ENCODE measurements around the gene LRP1.

LRP1 gene

DNA sequence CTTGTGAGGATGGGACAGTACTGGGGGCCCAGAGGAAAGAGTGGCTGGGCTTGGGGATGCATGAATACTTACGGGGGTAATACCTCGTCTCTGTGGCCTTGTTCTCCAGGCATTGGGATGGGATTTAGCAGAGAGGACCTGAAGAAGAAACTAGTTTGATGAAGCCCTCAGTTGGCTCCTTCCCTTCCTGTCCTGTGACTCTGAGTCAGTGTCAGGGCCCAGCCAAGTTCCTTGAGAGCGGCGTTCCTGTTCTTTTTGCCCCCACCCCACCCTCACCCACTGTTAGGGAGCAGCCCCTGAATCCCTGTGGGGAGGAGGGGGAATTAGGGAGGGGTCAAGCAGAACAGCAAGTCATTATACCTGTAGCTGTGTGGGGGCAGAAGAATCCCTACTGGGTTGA is 24.4 kb downstream of the LRP1 start:
- POLR2A ChIA-PET, result no interaction called here
- no peak for TF ChIP-seq TARDBP (IDR thresholded peaks at IDR 0.05)
- TF ChIP-seq NFRKB (IDR thresholded peaks at IDR 0.05), result no peak
- TF ChIP-seq FOXM1 (IDR thresholded peaks at IDR 0.05; ENCODE audit: borderline replicate concordance), result no peak
- TF ChIP-seq SUZ12 (IDR thresholded peaks at IDR 0.05), result no peak
- TF ChIP-seq, protein P1, sequence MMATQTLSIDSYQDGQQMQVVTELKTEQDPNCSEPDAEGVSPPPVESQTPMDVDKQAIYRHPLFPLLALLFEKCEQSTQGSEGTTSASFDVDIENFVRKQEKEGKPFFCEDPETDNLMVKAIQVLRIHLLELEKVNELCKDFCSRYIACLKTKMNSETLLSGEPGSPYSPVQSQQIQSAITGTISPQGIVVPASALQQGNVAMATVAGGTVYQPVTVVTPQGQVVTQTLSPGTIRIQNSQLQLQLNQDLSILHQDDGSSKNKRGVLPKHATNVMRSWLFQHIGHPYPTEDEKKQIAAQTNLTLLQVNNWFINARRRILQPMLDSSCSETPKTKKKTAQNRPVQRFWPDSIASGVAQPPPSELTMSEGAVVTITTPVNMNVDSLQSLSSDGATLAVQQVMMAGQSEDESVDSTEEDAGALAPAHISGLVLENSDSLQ (IDR thresholded peaks at IDR 0.05), result no peak
- TF ChIP-seq LEF1 (IDR thresholded peaks at IDR 0.05; ENCODE audit: borderline replicate concordance), result no peak
- no peak for TF ChIP-seq FOXA1 (IDR thresholded peaks at IDR 0.05)
- TF ChIP-seq HDGF (IDR thresholded peaks at IDR 0.05; ENCODE audit: borderline replicate concordance), result no peak
- TF ChIP-seq ELF4 (IDR thresholded peaks at IDR 0.05), result no peak
- DNase-seq (ENCODE audit: extremely low spot score), result no peak
- CTCF ChIA-PET, result interaction anchor here (0.6 kb wide), 1 partner anchor 155 kb away, joined by 3 read pairs; no protein-coding TSS in a partner anchor

DNA sequence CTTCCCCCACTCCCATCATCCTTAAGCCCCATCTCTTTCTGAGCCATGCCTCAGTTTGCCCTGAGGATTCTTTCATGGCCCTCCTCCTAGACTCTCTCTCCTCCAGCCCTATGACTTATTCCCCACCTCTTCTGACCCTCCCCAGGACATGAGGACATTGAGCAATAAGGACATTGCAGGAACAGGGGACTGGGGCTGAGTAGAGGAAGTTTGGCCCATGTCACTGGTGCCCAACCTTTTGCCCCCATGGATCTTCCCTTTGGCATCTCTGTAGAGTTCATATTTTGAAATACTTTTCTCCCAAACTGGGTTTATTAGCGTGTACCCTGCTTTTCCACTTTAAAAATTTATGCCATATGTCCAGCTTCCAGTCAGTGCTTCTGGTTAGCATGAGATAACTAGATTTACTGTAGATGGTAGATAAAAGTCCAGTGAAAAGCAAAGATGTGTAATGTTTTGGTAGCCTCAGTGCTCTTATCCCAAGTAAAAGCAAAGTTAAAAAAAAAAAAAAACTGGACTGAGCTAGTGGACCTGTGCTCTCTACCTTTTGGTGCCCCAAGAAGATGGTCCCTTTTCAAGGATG is 25.2 kb downstream of the LRP1 start:
- no peak for DNase-seq (ENCODE audit: extremely low spot score)
- TF ChIP-seq HDGF (IDR thresholded peaks at IDR 0.05; ENCODE audit: borderline replicate concordance), result no peak
- TF ChIP-seq SP1 (IDR thresholded peaks at IDR 0.05), result no peak
- no peak for TF ChIP-seq ELF4 (IDR thresholded peaks at IDR 0.05)
- TF ChIP-seq CTBP1 (IDR thresholded peaks at IDR 0.05; ENCODE audit: borderline replicate concordance), result no peak
- CTCF ChIA-PET, result interaction anchor here (0.6 kb wide), 1 partner anchor 31 kb away, joined by 4 read pairs; no protein-coding TSS in a partner anchor
- POLR2A ChIA-PET, result no interaction called here

DNA sequence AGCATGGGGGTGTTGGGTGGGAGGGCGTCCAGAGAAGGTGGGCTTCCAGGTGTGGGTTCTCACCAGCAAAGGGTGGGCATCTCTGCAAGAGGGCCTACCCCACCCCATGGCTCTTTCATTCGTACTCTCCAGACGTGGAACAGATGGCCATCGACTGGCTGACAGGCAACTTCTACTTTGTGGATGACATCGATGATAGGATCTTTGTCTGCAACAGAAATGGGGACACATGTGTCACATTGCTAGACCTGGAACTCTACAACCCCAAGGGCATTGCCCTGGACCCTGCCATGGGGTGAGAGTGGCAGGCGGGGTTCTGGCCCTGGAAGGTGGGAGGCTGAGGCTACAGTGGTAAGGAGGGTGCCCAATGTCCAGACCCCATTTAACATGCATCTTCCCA is 25.8 kb downstream of the LRP1 start:
- ChIA-PET CTCF (interaction anchor here (0.6 kb wide), 1 partner anchor 30 kb away, joined by 4 read pairs; no protein-coding TSS in a partner anchor), POLR2A (no interaction called here)
- TF ChIP-seq ZNF384 (IDR thresholded peaks at IDR 0.05) (no peak), ARNT (IDR thresholded peaks at IDR 0.05) (no peak), TARDBP (IDR thresholded peaks at IDR 0.05) (no peak), FOXK2 (IDR thresholded peaks at IDR 0.05) (no peak), CTBP1 (IDR thresholded peaks at IDR 0.05; ENCODE audit: borderline replicate concordance) (no peak), BHLHE40 (IDR thresholded peaks at IDR 0.05; ENCODE audit: borderline replicate concordance) (no peak), HDGF (IDR thresholded peaks at IDR 0.05; ENCODE audit: borderline replicate concordance) (no peak), FOXA1 (IDR thresholded peaks at IDR 0.05) (no peak), FOXM1 (IDR thresholded peaks at IDR 0.05; ENCODE audit: borderline replicate concordance) (no peak)
- DNase-seq (ENCODE audit: extremely low spot score), result no peak

DNA sequence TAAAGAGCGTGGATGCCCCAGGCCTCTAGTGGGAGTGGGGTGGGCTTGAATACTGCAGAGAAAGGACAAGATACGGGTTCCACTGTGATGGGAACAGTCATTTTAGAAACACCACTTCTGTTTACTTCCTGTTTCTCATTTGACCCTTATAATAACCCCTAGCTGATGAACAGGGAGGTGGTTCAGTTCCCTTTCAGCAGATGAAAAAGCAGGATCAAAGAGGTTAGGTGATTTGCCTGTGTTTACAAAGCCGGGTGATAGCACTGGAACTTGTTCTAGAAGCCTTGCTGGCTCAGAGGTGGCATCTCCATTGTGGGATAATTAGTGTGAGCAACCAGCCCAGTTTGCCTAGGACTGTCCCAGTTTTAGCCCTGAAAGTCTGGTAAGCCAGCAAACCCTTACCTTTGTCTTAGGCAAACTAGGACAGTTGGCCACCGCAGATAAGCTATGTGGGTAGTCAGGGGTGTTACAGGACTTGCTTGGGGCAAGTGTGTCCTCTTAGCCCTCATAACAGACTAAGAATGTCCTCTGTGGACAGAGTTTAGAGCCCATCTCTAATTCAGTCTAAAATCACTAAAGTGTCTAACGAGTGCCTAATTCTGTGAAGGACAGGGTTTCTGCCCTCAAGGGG is 26.6 kb downstream of the LRP1 start:
- DNase-seq (ENCODE audit: extremely low spot score), result no peak
- CTCF ChIA-PET, result no interaction called here
- POLR2A ChIA-PET, result interaction anchor here (0.6 kb wide), 1 partner anchor 17 kb away, joined by 3 read pairs; no protein-coding TSS in a partner anchor
- TF ChIP-seq FOXK2 (IDR thresholded peaks at IDR 0.05), result no peak
- no peak for TF ChIP-seq SP1 (IDR thresholded peaks at IDR 0.05)
- no peak for TF ChIP-seq NFRKB (IDR thresholded peaks at IDR 0.05)
- TF ChIP-seq, protein P1 (IDR thresholded peaks at IDR 0.05), result no peak
- TF ChIP-seq CTBP1 (IDR thresholded peaks at IDR 0.05; ENCODE audit: borderline replicate concordance), result no peak
- TF ChIP-seq LEF1 (IDR thresholded peaks at IDR 0.05; ENCODE audit: borderline replicate concordance), result no peak
- TF ChIP-seq ARNT (IDR thresholded peaks at IDR 0.05), result no peak
- TF ChIP-seq TARDBP (IDR thresholded peaks at IDR 0.05), result no peak
- no peak for TF ChIP-seq FOXA1 (IDR thresholded peaks at IDR 0.05)
- TF ChIP-seq L3MBTL2 (conservative IDR thresholded peaks at IDR 0.05), result no peak
- TF ChIP-seq FOXM1 (IDR thresholded peaks at IDR 0.05; ENCODE audit: borderline replicate concordance), result no peak

DNA sequence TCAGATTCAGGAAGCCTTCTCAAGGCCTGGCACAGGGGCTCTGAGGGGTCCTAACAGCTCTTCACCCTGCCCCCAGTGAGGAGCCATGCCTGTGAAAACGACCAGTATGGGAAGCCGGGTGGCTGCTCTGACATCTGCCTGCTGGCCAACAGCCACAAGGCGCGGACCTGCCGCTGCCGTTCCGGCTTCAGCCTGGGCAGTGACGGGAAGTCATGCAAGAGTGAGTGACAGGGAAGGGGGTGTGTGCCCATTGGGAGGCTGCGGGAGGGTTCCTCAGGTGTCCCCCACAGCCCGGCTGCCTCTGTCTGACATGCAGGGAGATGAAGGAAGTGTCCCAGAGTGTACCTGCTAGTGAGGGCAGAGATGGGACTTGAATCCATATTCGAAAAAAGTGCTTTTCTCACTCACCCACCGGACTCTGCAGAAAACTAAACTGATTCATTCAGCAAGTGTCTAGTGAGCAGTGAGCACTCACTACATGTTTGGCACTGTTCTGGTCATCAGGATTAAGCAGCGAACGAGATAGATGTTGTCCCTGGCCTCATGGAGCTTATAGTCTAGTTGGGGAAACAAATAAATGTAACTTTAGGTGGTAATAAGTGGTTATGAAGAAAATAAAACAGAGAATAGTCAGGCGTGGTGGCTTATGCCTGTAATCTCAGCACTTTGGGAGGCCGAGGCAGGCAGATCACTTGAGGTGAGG is 28.6 kb downstream of the LRP1 start:
- no peak for TF ChIP-seq CTBP1 (IDR thresholded peaks at IDR 0.05; ENCODE audit: borderline replicate concordance)
- TF ChIP-seq, protein P1 (IDR thresholded peaks at IDR 0.05), result no peak
- no peak for TF ChIP-seq ELF4 (IDR thresholded peaks at IDR 0.05)
- TF ChIP-seq FOXA1 (IDR thresholded peaks at IDR 0.05), result no peak
- no peak for TF ChIP-seq L3MBTL2 (conservative IDR thresholded peaks at IDR 0.05)
- no peak for TF ChIP-seq SP1 (IDR thresholded peaks at IDR 0.05)
- POLR2A ChIA-PET, result no interaction called here
- no peak for DNase-seq (ENCODE audit: extremely low spot score)
- CTCF ChIA-PET, result interaction anchor here (0.8 to 1.2 kb wide), 2 partner anchors 16 to 150 kb away, joined by 3 read pairs; partner anchors contain the start of gene ZBTB39

DNA sequence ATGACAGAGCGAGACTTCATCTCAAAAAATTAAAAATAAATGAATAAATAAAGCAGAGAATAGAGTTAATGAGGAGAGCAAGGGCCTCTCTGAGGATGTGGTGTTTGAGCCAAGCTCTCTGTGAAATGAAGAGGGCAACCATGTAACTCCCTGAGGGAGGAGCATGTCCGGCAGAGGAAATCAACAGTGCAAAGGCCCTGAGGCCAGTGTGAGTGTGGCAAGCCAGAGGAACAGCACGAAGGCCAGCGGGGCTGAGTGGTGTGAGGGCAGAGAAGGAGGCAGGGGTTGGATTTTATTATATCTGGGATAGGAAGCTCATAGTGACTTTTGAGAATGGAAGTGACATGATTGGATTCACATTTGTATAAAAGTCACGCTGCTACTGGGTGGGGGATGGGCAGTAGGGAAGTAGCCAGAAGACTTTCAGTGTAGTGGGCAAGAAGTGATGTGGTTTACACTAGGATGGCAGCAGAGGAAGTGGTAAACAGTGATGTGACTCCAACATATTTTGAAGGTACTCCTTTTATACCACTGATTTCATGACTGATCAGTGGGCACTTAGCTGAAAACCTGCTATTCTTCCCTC is 29.4 kb downstream of the LRP1 start:
- ChIA-PET POLR2A (no interaction called here), CTCF (interaction anchor here (0.8 to 1.2 kb wide), 2 partner anchors 15 to 151 kb away, joined by 3 read pairs; partner anchors contain the start of gene ZBTB39)
- DNase-seq (ENCODE audit: extremely low spot score), result no peak
- TF ChIP-seq NFRKB (IDR thresholded peaks at IDR 0.05), result no peak
- no peak for TF ChIP-seq FOXM1 (IDR thresholded peaks at IDR 0.05; ENCODE audit: borderline replicate concordance)

Measured in HEK293T (cell line).